ENCODE data around the gene LGSN.
"Not testable (repeated sequence)": the region's sequence is repeated elsewhere in the genome, so short reads cannot be mapped to it uniquely, and the experiment has no call there.

Gene LGSN

DNA sequence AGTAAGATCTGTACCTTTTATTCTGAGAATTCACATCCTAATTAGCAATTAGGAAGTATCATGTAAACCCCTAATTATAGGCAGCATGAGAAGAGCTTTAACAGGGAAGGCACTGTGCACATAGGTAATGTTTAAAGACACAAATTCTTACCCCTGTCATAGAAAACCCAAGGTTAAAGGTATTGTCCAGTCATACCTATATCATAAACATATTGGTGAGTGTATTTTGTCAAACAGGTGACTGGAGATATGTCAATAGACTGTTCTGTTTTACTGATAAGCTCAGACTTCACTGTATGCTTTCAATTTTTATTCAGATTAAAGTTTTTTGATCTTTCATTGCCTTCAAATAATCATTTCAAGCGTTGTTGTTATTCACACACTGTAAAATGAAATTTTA lies 43.8 kb downstream of the LGSN start:
- H3K27ac Mint-ChIP-seq: no peak overlapping the region
- no peak for DNase-seq
- H3K4me3 Mint-ChIP-seq: no peak overlapping the region
- peaks cover 9% of the 10 kb centered on the region for H3K4me1 Mint-ChIP-seq
- TF ChIP-seq, protein P1, sequence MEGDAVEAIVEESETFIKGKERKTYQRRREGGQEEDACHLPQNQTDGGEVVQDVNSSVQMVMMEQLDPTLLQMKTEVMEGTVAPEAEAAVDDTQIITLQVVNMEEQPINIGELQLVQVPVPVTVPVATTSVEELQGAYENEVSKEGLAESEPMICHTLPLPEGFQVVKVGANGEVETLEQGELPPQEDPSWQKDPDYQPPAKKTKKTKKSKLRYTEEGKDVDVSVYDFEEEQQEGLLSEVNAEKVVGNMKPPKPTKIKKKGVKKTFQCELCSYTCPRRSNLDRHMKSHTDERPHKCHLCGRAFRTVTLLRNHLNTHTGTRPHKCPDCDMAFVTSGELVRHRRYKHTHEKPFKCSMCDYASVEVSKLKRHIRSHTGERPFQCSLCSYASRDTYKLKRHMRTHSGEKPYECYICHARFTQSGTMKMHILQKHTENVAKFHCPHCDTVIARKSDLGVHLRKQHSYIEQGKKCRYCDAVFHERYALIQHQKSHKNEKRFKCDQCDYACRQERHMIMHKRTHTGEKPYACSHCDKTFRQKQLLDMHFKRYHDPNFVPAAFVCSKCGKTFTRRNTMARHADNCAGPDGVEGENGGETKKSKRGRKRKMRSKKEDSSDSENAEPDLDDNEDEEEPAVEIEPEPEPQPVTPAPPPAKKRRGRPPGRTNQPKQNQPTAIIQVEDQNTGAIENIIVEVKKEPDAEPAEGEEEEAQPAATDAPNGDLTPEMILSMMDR (IDR thresholded peaks at IDR 0.05): no peak
- H3K9me3 Mint-ChIP-seq: peaks cover 8% of the 10 kb centered on the region
- H3K27me3 Mint-ChIP-seq (ENCODE audit: low read depth, poor library complexity): no peaks in the 10 kb centered on the region
- no peaks in the 10 kb centered on the region for H3K36me3 Mint-ChIP-seq (ENCODE audit: low read depth)

DNA sequence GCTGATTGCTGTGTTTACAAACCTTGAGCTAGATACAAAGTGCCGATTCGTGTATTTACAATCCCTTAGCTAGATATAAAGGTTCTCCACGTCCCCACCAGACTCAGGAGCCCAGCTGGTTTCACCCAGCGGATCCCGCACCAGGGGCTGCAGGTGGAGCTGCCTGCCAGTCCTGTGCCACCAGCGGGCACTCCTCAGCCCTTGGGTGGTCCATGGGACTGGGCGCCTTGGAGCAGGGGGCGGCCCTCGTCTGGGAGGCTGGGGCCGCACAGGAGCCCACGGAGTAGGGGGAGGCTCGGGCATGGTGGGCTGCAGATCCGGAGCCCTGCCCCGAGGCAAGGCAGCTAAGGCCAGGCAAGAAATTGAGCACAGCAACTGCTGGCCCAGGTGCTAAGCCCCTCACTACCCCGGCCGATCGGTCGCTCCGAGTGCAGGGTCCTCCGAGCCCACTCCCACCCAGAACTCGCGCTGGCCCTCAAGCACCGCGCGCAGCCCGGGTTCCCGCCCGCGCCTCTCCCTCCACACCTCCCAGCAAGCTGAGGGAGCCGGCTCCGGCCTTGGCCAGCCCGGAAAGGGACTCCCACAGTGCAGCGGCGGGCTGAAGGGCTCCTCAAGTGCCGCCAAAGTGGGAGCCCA lies 44.9 kb downstream of the LGSN start:
- H3K4me3 Mint-ChIP-seq; H3K27me3 Mint-ChIP-seq (ENCODE audit: low read depth, poor library complexity); H3K9me3 Mint-ChIP-seq; H3K36me3 Mint-ChIP-seq (ENCODE audit: low read depth); H3K4me1 Mint-ChIP-seq; H3K27ac Mint-ChIP-seq; DNase-seq: not testable (repeated sequence)

DNA sequence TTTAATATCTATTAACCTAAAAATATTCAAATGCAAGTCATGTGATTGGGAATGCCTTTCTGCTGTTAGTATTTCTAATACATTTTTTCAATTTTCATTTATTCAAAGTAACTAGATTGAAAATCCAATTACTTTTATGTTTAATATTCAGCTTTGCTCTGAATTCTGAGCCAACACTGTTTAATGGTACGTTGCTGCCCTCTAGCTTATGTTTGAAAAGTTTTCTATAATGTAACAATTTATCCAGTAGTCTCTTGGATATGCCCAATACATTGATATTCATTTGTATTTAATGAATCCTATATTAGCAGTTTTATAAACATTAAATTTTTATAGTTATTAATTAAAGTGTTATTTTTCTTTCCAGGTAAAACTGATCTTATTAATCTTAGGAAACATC lies 47.4 kb downstream of the LGSN start:
- Mint-ChIP-seq H3K9me3 (peaks cover 3% of the 10 kb centered on the region), H3K4me3 (no peak overlapping the region), H3K27ac (no peak overlapping the region), H3K27me3 (ENCODE audit: low read depth, poor library complexity) (no peaks in the 10 kb centered on the region), H3K4me1 (no peaks in the 10 kb centered on the region), H3K36me3 (ENCODE audit: low read depth) (no peaks in the 10 kb centered on the region)
- no peak for DNase-seq
- TF ChIP-seq, protein P1 (IDR thresholded peaks at IDR 0.05): peak; percentile 53

DNA sequence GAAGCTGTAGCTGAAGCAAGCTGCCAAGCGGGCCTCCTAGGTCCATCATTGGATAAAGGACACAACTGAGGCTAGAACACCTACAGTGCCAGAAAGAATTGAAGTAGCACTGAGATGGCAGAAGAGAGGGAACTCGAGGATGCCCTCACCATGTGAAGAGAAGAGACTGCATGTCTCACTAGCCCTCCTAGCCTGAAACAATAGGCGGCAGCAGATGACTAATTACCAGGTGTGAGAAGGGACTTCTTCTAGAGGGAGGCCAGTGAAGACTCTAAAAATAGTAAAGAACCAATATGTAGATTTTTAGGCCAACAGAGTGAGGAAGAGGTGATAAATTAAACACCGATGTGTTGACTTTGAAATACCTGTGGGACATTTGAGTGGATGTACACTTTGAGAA lies 50.3 kb downstream of the LGSN start:
- peaks cover 3% of the 10 kb centered on the region for H3K9me3 Mint-ChIP-seq
- H3K27ac Mint-ChIP-seq: no peak overlapping the region
- no peak for DNase-seq
- peaks cover 4% of the 10 kb centered on the region for H3K4me1 Mint-ChIP-seq
- no peak overlapping the region for H3K4me3 Mint-ChIP-seq
- no peaks in the 10 kb centered on the region for H3K36me3 Mint-ChIP-seq (ENCODE audit: low read depth)
- TF ChIP-seq, protein P1 (IDR thresholded peaks at IDR 0.05): no peak
- no peaks in the 10 kb centered on the region for H3K27me3 Mint-ChIP-seq (ENCODE audit: low read depth, poor library complexity)

DNA sequence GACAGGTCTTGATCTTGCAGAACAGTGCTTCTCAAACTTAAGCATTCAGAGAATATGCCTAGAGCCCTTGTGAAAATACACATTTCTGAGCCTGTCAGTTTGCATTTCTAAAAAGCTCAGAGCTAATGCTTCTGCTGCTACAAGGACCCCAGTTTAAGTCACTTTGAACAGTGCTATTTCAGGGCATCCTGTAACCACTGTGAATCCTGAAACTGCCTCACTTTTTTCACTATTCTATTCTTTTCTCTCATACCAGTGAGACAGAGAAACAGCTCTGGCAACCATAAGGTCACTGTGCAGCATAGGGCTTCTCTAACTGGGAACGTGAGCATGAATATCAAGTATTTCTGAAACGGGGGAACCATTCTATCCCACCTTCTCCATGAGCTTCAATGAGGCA lies 51.2 kb downstream of the LGSN start:
- H3K9me3 Mint-ChIP-seq: no peaks in the 10 kb centered on the region
- peaks cover 10% of the 10 kb centered on the region for H3K4me1 Mint-ChIP-seq
- no peaks in the 10 kb centered on the region for H3K36me3 Mint-ChIP-seq (ENCODE audit: low read depth)
- no peak for DNase-seq
- TF ChIP-seq, protein P1 (IDR thresholded peaks at IDR 0.05): no peak
- no peaks in the 10 kb centered on the region for H3K27me3 Mint-ChIP-seq (ENCODE audit: low read depth, poor library complexity)
- H3K27ac Mint-ChIP-seq: no peak overlapping the region
- H3K4me3 Mint-ChIP-seq: no peak overlapping the region

DNA sequence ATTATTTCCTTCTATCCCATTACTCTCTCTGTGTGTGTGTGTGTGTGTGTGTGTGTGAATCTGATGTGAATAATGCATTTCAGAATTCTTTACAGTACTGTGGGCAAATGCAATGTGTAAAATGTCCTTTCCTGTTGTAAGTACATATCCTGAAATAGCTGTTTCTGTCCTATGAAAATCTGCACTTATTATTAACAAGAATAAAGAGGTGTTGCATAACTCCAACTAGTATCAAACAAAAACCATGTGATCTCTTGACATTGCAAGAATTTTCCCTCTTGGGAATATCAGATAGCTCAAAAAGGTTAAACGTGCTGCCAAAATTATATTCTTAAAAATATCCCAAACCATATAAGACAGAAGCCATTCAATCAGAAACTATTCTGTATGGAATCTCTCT lies 52.0 kb downstream of the LGSN start:
- H3K27ac Mint-ChIP-seq: no peak overlapping the region
- H3K27me3 Mint-ChIP-seq (ENCODE audit: low read depth, poor library complexity): no peaks in the 10 kb centered on the region
- no peaks in the 10 kb centered on the region for H3K9me3 Mint-ChIP-seq
- H3K4me3 Mint-ChIP-seq: no peak overlapping the region
- no peak for DNase-seq
- peaks cover 18% of the 10 kb centered on the region for H3K4me1 Mint-ChIP-seq
- TF ChIP-seq, protein P1 (IDR thresholded peaks at IDR 0.05): no peak
- no peaks in the 10 kb centered on the region for H3K36me3 Mint-ChIP-seq (ENCODE audit: low read depth)

All from nephron progenitor cell (in vitro differentiated cells).